ACC112 (cell line): ENCODE data around the gene ATP13A4.

Experiments
- H2AFZ ChIP-seq: fragments of 200-600 bp; sonication (generic); one replicate; pipeline ENCODE4 v1.6.0; 2017; ENCODE audit warnings: antibody characterized with exemption, low read length; ENCODE audit not compliant: unreplicated experiment
- H3K27ac ChIP-seq: fragments of 200-600 bp; sonication (generic); 2 replicates; pipeline ENCODE4 v1.5.1; 2014; ENCODE audit warnings: low read depth, mild to moderate bottlenecking, antibody characterized with exemption, low read length, moderate library complexity
- H3K27me3 ChIP-seq: fragments of 200-600 bp; sonication (generic); 2 replicates; pipeline ENCODE4 v1.6.1; 2014; ENCODE audit warnings: mild to moderate bottlenecking, antibody characterized with exemption, low read length, moderate library complexity, mixed read lengths; ENCODE audit not compliant: insufficient read depth
- H3K36me3 ChIP-seq: fragments of 200-600 bp; sonication (generic); 2 replicates; pipeline ENCODE4 v1.6.1; 2016; ENCODE audit warnings: mild to moderate bottlenecking, antibody characterized with exemption, low read length, moderate library complexity, mixed read lengths; ENCODE audit not compliant: insufficient read depth
- H3K4me1 ChIP-seq: fragments of 200-600 bp; sonication (generic); one replicate; pipeline ENCODE4 v1.6.1; 2016; ENCODE audit warnings: low read length, mixed read lengths; ENCODE audit not compliant: insufficient read depth, unreplicated experiment, control insufficient read depth
- H3K4me3 ChIP-seq: fragments of 200-600 bp; sonication (generic); 2 replicates; pipeline ENCODE4 v1.5.1; 2014; ENCODE audit warnings: mild to moderate bottlenecking, low read depth, low read length
- H3K79me2 ChIP-seq: fragments of 200-600 bp; sonication (generic); one replicate; pipeline ENCODE4 v1.6.0; 2016; ENCODE audit warnings: low read length; ENCODE audit not compliant: control insufficient read depth, unreplicated experiment, insufficient read depth

The ATP13A4 gene

GRCh38 chr3:193354423-193354822 is 200.3 kb downstream of the ATP13A4 start:
- no peaks in the 10 kb centered on the region for H3K36me3 ChIP-seq
- H2AFZ ChIP-seq: no peak overlapping the region

More at GRCh38 chr3:193354423-193354822, 200.3 kb downstream of the ATP13A4 start:
- no peaks in the 10 kb centered on the region for H3K79me2 ChIP-seq
- H3K4me3 ChIP-seq: no peak overlapping the region
- H3K27ac ChIP-seq: no peak overlapping the region
- no peaks in the 10 kb centered on the region for H3K27me3 ChIP-seq
- no peaks in the 10 kb centered on the region for H3K4me1 ChIP-seq
